ENCODE measurements around the gene MEX3A. TPM values are rescaled to one million over a fixed set of nuclear protein-coding genes. Genes with fewer than 3 reads are reported as not detected.
A peak's percentile ranks its signal among the peaks of the same experiment; 100 is the strongest.

The MEX3A gene
- total RNA-seq, 1 experiment from 2014 or later, result 5.0 TPM

DNA sequence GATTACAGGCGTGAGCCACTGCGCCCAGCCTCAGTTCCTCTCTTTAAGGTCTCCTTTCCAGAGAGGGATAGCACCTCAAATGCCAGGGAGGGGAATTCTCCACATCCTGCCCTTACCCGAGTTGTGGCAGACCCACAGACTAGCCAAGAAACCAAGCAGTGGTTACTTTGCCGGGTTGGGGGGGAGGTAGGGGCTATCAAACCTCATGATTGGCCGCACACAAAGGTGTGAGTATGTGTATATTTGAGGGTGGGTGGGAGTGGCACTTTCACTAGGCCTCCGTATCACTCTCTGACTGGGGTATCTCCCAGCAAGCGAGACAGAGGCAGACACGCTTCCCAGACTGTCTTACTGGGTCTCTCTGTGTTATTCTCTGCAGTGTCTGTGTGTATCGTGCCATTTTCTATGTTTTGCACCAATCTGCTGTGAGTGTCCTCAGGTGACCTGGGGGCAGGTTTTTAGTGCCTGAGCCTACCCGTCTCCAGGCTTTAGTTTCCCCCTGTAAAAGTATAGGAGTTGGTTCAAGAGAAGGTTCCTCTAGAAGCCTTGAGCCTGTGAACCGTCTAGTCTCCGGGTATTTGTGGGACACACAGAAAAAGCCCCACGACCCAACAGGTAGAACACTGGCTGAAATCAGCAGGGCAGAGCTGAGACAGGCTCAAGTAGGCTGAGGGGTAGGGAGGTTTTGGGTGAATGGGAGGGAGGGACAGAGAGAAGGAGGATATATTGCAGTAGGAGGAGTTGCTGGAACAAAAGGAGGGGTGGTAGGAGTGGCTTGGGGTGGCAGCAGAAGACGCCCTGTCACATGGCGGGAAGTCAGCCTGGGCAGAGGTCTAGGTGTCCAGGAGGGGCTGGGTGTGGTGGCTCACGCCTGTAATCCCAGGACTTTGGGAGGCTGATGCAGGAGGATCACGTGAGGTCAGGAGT, 42.6 kb upstream of the MEX3A start:
- peak overlapping the region; percentile 82 for H3K4me3 Mint-ChIP-seq (ENCODE audit: low read depth, unreplicated experiment)
- H3K27me3 Mint-ChIP-seq (ENCODE audit: unreplicated experiment), result no peaks in the 10 kb centered on the region
- CTCF ChIA-PET, result interaction anchor here (1.2 to 11.1 kb wide), 3 partner anchors 9 to 93 kb away, joined by 4 to 356 read pairs (median 15); partner anchors contain the start of gene LMNA
- peak; percentile 78 for DNase-seq
- intact Hi-C loops (cut with micrococcal nuclease; ENCODE audit: unreplicated experiment), result no loop called here
- H3K36me3 Mint-ChIP-seq (ENCODE audit: insufficient read depth, unreplicated experiment), result peaks cover 98% of the 10 kb centered on the region
- peak overlapping the region; percentile 99 for H3K27ac Mint-ChIP-seq (ENCODE audit: unreplicated experiment)
- TF ChIP-seq, protein P1, sequence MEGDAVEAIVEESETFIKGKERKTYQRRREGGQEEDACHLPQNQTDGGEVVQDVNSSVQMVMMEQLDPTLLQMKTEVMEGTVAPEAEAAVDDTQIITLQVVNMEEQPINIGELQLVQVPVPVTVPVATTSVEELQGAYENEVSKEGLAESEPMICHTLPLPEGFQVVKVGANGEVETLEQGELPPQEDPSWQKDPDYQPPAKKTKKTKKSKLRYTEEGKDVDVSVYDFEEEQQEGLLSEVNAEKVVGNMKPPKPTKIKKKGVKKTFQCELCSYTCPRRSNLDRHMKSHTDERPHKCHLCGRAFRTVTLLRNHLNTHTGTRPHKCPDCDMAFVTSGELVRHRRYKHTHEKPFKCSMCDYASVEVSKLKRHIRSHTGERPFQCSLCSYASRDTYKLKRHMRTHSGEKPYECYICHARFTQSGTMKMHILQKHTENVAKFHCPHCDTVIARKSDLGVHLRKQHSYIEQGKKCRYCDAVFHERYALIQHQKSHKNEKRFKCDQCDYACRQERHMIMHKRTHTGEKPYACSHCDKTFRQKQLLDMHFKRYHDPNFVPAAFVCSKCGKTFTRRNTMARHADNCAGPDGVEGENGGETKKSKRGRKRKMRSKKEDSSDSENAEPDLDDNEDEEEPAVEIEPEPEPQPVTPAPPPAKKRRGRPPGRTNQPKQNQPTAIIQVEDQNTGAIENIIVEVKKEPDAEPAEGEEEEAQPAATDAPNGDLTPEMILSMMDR (IDR thresholded peaks at IDR 0.05; ENCODE audit: unreplicated experiment), result no peak
- no peaks in the 10 kb centered on the region for H3K9me3 Mint-ChIP-seq (ENCODE audit: low read depth, unreplicated experiment)
- peaks cover 97% of the 10 kb centered on the region for H3K4me1 Mint-ChIP-seq (ENCODE audit: low read depth, unreplicated experiment)
- BruUV-seq (replicated peaks), result no TSS peak

DNA sequence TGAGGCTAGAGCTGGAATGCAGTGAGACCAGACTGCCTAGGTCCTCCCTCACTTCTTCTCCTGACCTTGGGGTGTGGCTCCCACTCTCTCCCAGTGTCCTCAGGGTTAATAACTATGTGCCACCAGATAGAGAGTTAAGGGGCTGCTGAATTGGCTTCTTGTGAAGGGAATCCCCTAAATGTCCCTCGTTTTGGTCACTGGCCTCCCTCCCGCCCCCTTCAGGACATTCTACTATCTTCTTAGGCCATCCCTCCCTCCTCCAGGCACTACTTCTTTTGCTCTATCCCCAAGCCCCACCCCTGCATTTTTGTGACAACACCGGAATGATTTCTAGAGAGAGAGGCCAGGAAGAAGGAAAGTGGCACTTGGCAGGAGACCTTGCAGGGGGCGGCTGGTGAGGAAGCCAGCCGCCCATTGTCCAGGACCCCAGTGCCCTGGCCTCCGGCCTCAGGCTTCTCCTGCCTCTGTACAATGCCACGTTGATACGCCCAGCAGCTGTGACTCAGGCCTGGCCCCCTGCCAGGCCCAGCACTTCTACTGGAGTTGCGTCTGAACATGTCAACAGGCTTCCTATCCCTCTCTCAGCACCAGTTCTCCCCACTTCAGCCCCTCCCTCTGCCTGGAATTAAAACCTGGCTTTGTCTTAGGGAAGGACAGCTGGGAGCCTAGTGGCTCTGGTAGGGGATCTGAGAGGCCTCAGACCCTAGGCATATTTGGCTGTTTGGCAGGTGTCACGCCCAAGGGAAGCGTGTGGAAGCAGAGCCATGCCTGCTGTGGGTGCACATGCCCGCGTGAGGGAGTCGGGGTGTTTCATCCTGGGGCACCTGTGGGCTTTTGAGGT, 41.3 kb upstream of the MEX3A start:
- Mint-ChIP-seq H3K36me3 (ENCODE audit: insufficient read depth, unreplicated experiment) (peaks cover 98% of the 10 kb centered on the region), H3K27ac (ENCODE audit: unreplicated experiment) (peak overlapping the region; percentile 99), H3K4me1 (ENCODE audit: low read depth, unreplicated experiment) (peaks cover 97% of the 10 kb centered on the region), H3K4me3 (ENCODE audit: low read depth, unreplicated experiment) (peak overlapping the region; percentile 82), H3K27me3 (ENCODE audit: unreplicated experiment) (no peaks in the 10 kb centered on the region), H3K9me3 (ENCODE audit: low read depth, unreplicated experiment) (no peaks in the 10 kb centered on the region)
- BruUV-seq (replicated peaks), result no TSS peak
- CTCF ChIA-PET, result interaction anchor here (0.9 to 11.1 kb wide), 4 partner anchors 9 to 102 kb away, joined by 3 to 356 read pairs (median 6); partner anchors contain the start of genes LMNA and PMF1
- TF ChIP-seq, protein P1 (IDR thresholded peaks at IDR 0.05; ENCODE audit: unreplicated experiment), result peak; percentile 18
- intact Hi-C loops (cut with micrococcal nuclease; ENCODE audit: unreplicated experiment), result no loop called here
- peak; percentile 97 for DNase-seq

DNA sequence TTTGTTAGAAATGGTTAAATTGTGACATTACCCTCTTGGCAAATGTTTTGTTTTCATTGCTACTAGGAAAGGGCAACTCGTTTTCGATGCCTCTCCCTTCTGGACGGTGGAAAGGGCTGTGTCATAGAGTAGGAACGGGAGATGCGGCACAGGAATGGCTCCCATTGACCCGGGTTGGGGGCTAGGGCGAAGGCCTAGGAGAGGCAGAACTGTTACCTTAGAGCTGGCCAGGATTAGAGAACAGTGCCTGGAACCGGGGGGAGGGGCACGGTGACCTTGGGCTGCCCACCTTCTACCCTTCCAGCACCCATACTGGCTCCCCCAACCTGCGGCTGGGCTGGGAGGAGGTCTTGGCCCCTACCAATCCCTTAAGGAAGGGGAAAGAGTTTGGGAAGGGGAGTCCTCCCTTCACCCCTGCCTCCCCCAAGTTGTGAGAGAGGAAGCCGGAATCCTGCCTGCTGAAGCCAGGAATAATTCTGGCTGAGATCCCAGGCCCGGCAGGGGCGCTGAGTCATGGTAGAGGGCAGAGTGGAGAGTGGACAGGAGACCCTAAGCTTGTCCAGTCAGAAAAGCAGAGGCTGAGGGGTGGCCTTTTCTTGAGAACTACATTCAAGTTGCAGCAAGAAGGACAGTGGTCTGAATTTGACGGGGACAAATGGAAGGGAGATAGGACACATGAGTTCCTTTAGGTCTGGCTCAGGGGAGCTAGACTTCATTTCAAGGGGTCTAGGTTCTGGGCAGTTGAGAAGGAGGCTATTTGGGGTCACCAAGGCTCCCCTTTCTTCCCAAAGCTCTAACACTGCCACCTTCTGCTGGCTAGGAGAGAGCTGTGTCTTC, 40.5 kb upstream of the MEX3A start:
- Mint-ChIP-seq H3K4me3 (ENCODE audit: low read depth, unreplicated experiment) (peak overlapping the region; percentile 82), H3K27me3 (ENCODE audit: unreplicated experiment) (no peaks in the 10 kb centered on the region), H3K36me3 (ENCODE audit: insufficient read depth, unreplicated experiment) (peaks cover 98% of the 10 kb centered on the region), H3K4me1 (ENCODE audit: low read depth, unreplicated experiment) (peaks cover 98% of the 10 kb centered on the region), H3K27ac (ENCODE audit: unreplicated experiment) (peak overlapping the region; percentile 99), H3K9me3 (ENCODE audit: low read depth, unreplicated experiment) (no peaks in the 10 kb centered on the region)
- CTCF ChIA-PET, result interaction anchor here (0.9 to 11.1 kb wide), 4 partner anchors 8 to 103 kb away, joined by 3 to 356 read pairs (median 6); partner anchors contain the start of genes LMNA and PMF1
- BruUV-seq (replicated peaks), result no TSS peak
- intact Hi-C loops (cut with micrococcal nuclease; ENCODE audit: unreplicated experiment), result no loop called here
- DNase-seq, result peak; percentile 77
- TF ChIP-seq, protein P1 (IDR thresholded peaks at IDR 0.05; ENCODE audit: unreplicated experiment), result no peak

All from Calu3 (cell line).